Measurements from ENCODE around the gene PACRG. TPM values are rescaled to one million over a fixed set of nuclear protein-coding genes. Genes with fewer than 3 reads are reported as not detected.

PACRG gene
- total RNA-seq, 1 donor from 2014 or later: 10.5 TPM

GRCh38 chr6:162770955-162771354 lies 43.2 kb downstream of the PACRG start:
- intact Hi-C loops (cut with micrococcal nuclease): no loop called here
- Histone ChIP-seq H3K27me3 (ENCODE audit: low read depth) (no peaks in the 10 kb centered on the region), H3K9me3 (replicated peaks) (peaks cover 9% of the 10 kb centered on the region), H3K4me1 (no peaks in the 10 kb centered on the region), H3K36me3 (no peaks in the 10 kb centered on the region), H3K4me3 (no peak overlapping the region), H3K27ac (replicated peaks) (no peak overlapping the region)
- no peak for DNase-seq
- no peak for TF ChIP-seq CTCF (IDR thresholded peaks at IDR 0.05; ENCODE audit: borderline replicate concordance)

GRCh38 chr6:162772466-162772865 lies 44.7 kb downstream of the PACRG start:
- Histone ChIP-seq H3K4me3 (no peak overlapping the region), H3K4me1 (no peaks in the 10 kb centered on the region), H3K36me3 (no peaks in the 10 kb centered on the region), H3K27ac (replicated peaks) (no peak overlapping the region), H3K9me3 (replicated peaks) (peaks cover 9% of the 10 kb centered on the region), H3K27me3 (ENCODE audit: low read depth) (no peaks in the 10 kb centered on the region)
- intact Hi-C loops (cut with micrococcal nuclease): no loop called here
- DNase-seq: no peak
- no peak for TF ChIP-seq CTCF (IDR thresholded peaks at IDR 0.05; ENCODE audit: borderline replicate concordance)

GRCh38 chr6:162773996-162774395 lies 46.2 kb downstream of the PACRG start:
- no peak overlapping the region for H3K4me3 ChIP-seq
- no peak overlapping the region for H3K27ac ChIP-seq (replicated peaks)
- TF ChIP-seq CTCF (IDR thresholded peaks at IDR 0.05; ENCODE audit: borderline replicate concordance): no peak
- intact Hi-C loops (cut with micrococcal nuclease): no loop called here
- no peaks in the 10 kb centered on the region for H3K4me1 ChIP-seq
- H3K36me3 ChIP-seq: no peaks in the 10 kb centered on the region
- DNase-seq: no peak
- H3K27me3 ChIP-seq (ENCODE audit: low read depth): no peaks in the 10 kb centered on the region
- peaks cover 1% of the 10 kb centered on the region for H3K9me3 ChIP-seq (replicated peaks)

GRCh38 chr6:162777091-162777490 lies 49.3 kb downstream of the PACRG start:
- intact Hi-C loops (cut with micrococcal nuclease): no loop called here
- Histone ChIP-seq H3K36me3 (no peaks in the 10 kb centered on the region), H3K4me3 (no peak overlapping the region), H3K9me3 (replicated peaks) (peaks cover 19% of the 10 kb centered on the region), H3K27me3 (ENCODE audit: low read depth) (no peaks in the 10 kb centered on the region), H3K27ac (replicated peaks) (no peak overlapping the region), H3K4me1 (no peaks in the 10 kb centered on the region)
- no peak for TF ChIP-seq CTCF (IDR thresholded peaks at IDR 0.05; ENCODE audit: borderline replicate concordance)
- peak; percentile 22 for DNase-seq

GRCh38 chr6:162778603-162779002 lies 50.8 kb downstream of the PACRG start:
- Histone ChIP-seq H3K9me3 (replicated peaks) (peaks cover 28% of the 10 kb centered on the region), H3K36me3 (no peaks in the 10 kb centered on the region), H3K4me1 (no peaks in the 10 kb centered on the region), H3K4me3 (no peak overlapping the region), H3K27ac (replicated peaks) (no peak overlapping the region), H3K27me3 (ENCODE audit: low read depth) (no peaks in the 10 kb centered on the region)
- TF ChIP-seq CTCF (IDR thresholded peaks at IDR 0.05; ENCODE audit: borderline replicate concordance): no peak
- intact Hi-C loops (cut with micrococcal nuclease): no loop called here
- DNase-seq: no peak
